Amygdala (tissue), 56 donors: Measurements from ENCODE around the gene MAPKAPK3.

Experiments
- DNase-seq, 56 donors: peaks; one replicate each; lab custom pipeline; 2025; lab: John Stamatoyannopoulos, UW

MAPKAPK3 gene

GRCh38 chr3:50607271-50608091, 9.5 kb upstream of the MAPKAPK3 start:
- no peak for DNase-seq

GRCh38 chr3:50608278-50608677, 8.7 kb upstream of the MAPKAPK3 start:
- no peak for DNase-seq

- DNase-seq = no peak
Observed at GRCh38 chr3:50609071-50609762, 7.7 kb upstream of the MAPKAPK3 start.

GRCh38 chr3:50609763-50610085, 7.2 kb upstream of the MAPKAPK3 start:
- DNase-seq = no peak

GRCh38 chr3:50610181-50610971, 6.6 kb upstream of the MAPKAPK3 start:
- no peak for DNase-seq

- DNase-seq = no peak
Observed at GRCh38 chr3:50610992-50611463, 5.9 kb upstream of the MAPKAPK3 start.

- peak in 54 of 56 donors; percentile 30 to 97 (median 74) for DNase-seq
Observed at GRCh38 chr3:50611464-50612233, 5.3 kb upstream of the MAPKAPK3 start, which contains the start of gene CISH. Gene CISH (minus strand): TSS chr3:50611774. CDS start chr3:50611650, 124 bp downstream.

- no peak for DNase-seq
Observed at GRCh38 chr3:50612234-50612882, 4.6 kb upstream of the MAPKAPK3 start.

- no peak for DNase-seq
Observed at GRCh38 chr3:50612970-50613846, 3.7 kb upstream of the MAPKAPK3 start.

GRCh38 chr3:50615190-50615589, 1.8 kb upstream of the MAPKAPK3 start:
- DNase-seq = no peak

GRCh38 chr3:50616003-50616769, 765 bp upstream of the MAPKAPK3 start:
- DNase-seq = peak in 55 of 56 donors; percentile 15 to 83 (median 64)

- peak in 55 of 56 donors; percentile 23 to 90 (median 77) for DNase-seq
Observed at GRCh38 chr3:50616770-50617095, 218 bp upstream of the MAPKAPK3 start.

- no peak for DNase-seq
Observed at GRCh38 chr3:50617911-50618481, 1.0 kb downstream of the MAPKAPK3 start.

GRCh38 chr3:50620420-50620819, 3.5 kb downstream of the MAPKAPK3 start:
- DNase-seq = peak in 23 of 56 donors; percentile 8 to 68 (median 31)

GRCh38 chr3:50620820-50621219, 3.9 kb downstream of the MAPKAPK3 start:
- no peak for DNase-seq

GRCh38 chr3:50622881-50623280, 5.9 kb downstream of the MAPKAPK3 start:
- no peak for DNase-seq

- DNase-seq = no peak
Observed at GRCh38 chr3:50623840-50624474, 7.0 kb downstream of the MAPKAPK3 start.
